Activated naive CD4-positive, alpha-beta T cell treated with Interleukin-2 at 50 U/mL for 16 hours (primary cell): ENCODE measurements around the gene ARHGAP23.

Source experiments
- DNase-seq: peaks from one replicate; pipeline ENCODE4 v3.0.0-alpha.2; 2020

The ARHGAP23 gene

DNA sequence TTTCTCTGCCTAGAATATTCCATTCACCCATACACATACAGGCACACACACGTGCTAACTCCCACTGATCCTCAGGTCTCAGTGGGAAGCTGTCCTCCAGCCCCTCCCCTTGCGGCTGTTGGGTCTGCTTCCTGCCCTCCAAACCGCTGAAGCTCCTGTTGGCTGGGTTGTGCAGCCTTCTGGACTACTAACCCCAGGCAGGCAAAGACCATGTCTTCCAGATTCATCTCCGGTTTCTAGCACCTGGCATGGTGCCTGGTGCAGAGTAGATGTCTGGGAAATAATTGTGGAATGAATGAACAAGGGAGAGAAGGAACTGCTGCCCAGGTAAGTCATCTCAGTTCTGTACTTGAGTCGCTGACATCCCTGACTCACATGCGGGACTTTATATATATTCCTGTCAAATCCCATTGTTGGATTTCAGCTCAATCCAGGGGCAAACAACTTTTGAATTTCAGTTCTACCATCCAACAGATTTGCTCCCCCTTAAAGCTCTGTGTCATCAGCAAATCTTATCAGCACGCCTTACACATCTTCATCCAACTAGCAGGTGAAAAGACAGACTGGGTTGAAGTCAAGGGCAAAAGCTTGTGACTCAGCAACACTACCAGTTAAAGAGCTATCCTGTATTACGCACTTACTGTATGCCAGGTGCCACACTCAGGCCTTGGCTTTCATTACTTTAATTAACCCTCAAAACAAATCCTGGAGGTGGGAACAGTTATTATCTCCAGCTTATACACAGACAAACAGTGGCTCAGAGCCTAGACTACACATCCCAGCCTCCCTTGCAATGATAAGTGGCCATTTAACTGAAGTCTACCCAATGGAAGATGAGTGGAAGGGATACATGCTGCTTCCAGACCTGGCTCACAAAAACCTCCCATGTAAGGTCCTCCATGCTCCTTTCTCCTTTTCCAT, 126.4 kb downstream of the ARHGAP23 start:
- no peak for DNase-seq

DNA sequence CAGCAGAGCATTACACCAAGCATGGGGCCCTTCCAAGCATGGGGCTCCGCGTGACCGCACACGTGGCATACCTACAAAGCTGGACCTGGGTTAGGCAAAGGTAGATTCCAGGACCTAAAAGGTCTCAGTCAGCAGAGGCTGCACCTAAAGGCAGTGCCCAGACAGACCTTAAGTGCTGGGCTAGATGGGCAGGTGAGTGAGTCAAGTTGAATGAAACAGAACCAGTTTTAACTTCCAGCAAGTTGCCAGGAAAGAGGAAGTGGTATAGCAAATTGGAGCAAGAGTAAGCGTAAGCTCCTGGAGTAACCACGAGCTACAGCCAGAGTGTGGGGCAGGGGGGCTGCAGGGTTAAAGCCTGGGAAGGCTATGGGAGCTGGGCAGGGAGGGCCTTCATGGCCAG, 128.0 kb downstream of the ARHGAP23 start:
- DNase-seq, result no peak

DNA sequence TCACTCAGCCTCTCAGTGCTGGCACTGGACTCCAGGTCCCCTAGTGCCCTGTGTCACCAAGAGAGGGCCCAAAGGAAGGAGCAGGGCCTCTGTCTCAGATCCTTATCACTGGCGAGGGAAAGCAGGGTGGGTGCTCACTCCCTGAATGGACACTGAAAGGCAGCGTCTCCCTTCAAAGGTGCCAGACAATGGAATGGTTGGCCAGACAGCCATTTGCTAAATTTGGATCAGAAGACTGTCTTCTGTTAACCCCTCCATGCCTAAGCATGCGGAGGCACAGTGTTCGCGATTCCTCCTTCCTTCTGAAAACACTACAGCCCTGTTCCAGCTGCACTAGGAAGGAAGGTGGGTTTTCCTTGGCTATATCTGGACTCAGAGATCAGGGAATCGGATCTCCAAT, 129.1 kb downstream of the ARHGAP23 start:
- no peak for DNase-seq

DNA sequence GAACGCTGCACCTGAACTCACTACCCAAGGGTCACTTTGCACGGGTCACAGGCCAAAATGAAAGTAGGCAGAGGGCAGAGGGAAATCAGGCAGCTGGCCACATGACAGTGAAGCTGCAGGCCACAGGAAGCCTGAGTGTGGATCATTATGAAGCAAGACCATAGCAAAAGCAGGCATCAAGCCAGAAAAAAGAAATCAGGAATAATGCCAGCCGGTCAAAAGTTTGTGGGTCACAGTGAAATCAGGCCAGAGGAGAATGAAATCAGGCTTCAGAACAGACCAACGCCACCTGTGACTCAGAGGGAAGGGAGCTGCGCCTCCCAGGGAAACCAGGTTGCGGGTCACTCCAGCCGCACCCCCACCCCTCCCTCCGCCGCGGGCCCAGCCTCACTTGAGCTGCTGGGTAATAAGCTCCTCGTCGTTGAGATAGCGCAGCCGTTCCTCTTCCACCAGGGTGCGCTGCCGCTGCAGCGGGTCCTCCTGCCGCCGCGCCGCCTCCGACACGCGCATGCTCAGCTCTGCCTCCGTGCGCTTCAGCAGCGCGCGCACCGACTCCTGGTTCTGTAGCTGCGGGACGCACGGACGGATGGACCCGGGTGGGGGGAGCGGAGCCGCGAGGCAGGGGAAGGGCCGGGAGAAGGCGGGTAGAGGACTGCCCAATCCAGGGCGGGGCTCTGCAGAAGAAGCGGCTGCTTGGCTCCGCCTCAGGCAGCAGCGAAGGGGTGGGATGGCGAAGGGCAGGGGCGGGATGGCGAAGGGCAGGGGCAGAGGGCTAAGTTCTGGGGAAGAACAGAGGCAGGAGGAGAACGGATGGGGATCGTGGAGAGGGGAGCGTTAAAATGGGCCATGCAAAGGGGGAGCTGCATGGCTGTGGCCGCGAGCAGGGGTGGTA, 129.8 kb downstream of the ARHGAP23 start:
- DNase-seq, result peak; percentile 92

DNA sequence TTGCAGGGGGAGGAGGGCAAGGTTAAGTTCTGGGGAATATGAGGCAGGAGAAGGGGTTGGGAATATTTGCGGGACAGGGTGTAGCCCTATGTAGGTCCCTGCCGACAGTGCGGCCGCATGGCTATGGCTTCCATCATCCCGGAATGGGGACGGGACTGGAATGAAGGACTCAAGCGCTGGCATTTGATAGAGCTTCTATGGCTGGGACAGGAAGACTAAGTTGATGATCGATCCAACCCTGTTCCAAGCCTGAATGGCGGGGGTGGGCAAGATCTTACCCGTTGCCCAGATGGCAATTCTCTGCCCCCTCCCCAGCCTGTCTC, 130.4 kb downstream of the ARHGAP23 start:
- DNase-seq, result no peak

DNA sequence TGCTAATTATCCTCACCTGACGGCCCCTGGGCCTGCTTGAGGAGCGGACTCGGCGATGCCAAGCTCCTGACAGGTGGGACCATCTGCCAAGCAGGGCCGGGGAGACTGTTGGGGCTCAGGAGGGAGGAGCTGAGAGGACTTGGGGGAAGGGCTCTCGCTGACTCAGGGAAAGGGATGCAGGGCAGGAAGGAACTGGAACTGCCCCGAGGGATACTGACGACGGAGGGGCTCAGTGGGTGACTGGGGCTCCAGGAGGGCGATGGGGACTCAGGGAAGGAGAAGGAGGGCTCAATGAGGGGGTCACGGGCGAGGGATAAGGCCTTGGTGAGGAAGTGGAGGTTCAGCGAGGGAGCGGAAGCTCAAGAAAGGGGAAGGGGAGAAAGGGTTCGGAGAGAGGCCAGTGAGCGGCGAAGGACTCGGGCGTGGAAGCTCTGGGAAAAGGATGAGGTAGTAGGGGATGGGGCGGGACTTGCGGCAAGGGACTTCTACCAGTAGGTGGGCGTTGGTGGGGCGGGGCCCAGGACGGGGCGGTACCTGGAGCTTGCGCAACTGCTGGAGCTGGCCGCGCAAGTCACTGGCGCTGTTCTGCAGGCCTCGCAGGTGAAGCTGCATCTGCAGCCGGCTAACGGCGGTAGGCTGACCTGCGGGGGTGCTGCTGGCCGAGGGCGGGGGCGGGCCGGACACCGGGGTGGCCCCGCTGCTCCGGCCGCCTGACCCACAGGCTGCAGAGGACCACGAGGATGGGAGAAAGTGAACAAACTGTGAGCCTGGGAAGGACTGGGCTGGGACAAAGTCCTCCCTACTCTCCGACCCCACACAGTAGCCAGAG, 131.0 kb downstream of the ARHGAP23 start:
- peak; percentile 95 for DNase-seq

DNA sequence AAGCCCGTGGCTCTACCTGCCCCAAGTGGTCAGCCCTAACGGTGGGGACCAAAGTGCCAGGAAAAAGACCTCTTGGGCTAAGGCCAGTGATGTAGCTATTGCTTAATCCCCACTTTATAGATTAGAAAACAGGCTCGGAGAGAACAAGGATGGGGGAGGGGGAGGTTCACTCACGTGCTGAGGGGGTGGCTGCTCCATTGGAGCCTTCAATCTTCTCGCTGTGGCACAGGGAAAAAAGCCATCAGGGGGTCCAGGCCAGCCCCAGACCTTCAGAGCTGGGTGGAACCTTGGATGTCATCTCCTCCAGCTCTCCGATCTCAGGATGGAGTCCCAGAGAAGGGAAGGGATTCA, 131.6 kb downstream of the ARHGAP23 start:
- no peak for DNase-seq

DNA sequence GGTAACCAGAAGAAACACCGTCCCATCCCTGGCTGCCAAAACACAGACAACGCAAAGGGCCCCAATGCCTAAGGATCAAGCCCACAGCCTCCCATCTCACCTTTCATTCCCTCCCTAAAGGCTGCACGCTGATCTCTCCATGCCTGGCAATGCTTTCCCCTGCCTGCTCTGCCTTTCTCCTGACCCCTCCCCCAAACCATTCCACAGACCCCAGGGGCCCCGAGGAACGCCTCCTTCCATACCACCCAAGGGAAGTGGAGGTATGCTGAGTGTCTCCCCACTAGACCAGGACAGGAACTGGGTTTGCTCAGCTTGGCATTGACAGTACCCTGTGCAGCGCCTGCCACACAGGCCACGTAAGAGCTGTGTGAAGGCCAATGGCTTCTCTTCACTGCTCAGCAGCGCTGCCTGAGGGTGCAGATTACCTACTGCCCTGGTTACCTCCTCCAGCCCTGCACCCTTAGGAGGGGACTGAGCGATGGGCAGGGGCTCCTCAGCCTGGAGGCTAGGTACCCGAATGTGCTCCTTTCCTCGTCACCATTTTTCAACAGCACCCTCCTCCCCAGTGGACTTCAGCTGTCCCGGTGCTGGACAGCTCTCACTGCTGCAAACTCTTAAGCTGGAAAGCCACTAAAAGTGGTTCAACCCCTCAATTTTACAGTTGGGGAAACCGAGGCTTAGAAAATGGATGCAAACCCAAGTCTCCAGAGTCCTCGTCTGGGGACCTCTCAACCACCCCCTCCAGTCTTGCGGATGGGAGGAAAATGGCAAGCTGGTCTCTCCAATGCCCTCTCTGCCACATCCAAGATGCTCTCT, 132.4 kb downstream of the ARHGAP23 start:
- peak; percentile 22 for DNase-seq

DNA sequence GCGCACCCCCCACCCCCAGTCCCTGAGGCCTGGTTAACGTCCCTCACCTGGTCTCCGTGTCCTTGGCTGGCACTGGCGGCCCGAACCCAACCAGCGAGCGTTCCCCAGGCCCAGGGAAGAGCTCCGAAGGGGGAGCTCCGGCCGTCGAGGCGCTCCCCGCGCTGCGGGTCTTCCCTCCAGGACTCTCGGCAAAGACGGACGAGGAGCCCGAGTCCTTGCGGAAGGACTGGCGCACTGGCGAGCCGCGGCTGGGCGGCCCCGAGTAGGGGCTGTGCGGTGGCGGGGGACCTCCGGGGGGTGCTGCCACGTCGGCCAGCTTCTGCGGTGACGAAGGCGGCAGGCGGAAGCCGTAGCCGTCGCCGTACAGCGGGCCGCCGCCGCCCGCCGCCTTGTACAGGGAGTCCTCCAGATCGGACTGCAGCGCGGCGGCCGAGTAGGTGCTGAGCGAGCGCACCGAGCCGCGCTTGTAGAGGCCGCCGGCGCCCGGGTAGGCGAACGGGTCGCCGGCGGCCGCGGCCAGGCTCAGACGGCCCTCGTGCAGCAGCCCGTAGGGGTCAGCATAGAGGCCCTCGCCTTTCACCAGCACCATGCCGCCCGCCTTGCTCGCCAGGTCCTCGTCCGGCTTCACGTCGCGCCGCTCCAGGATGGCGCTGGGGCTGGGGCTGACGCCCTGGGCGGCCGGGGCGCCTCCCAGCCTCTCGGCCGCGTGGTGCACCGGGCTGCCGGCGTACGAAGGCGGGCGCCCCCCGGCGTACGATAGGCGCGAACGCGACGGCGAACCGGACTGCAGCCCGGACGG, 133.4 kb downstream of the ARHGAP23 start:
- DNase-seq, result no peak
